CD8-positive, alpha-beta memory T cell (primary cell): ENCODE results near the gene GALNT8. TPM values are rescaled to one million over a fixed set of nuclear protein-coding genes. Genes with fewer than 3 reads are reported as not detected.

ENCODE experiments used
- CTCF ChIA-PET: fragments of 350-600 bp; sonication (Branson Sonifier 250); formaldehyde crosslinking; loops from one replicate; lab custom pipeline; 2021; ENCODE audit warnings: antibody characterized with exemption; lab: Charles Lee
- POLR2A ChIA-PET: fragments of 350-600 bp; sonication (Branson Sonifier 250); formaldehyde crosslinking; loops from one replicate; lab custom pipeline; 2021; ENCODE audit warnings: antibody characterized with exemption; lab: Charles Lee
- DNase-seq, 5 donors: peaks; one replicate each; pipeline versions ENCODE4 v3.0.0 to v3.0.0-alpha.2; 2020 to 2022; ENCODE audit warnings: mixed read lengths in 1 of 5
- H3K27ac ChIP-seq: one replicate; pipeline ENCODE4 v1.7.0; 2013; ENCODE audit warnings: low read depth, mild to moderate bottlenecking, low read length, moderate library complexity
- H3K27me3 ChIP-seq: 2 replicates; pipeline ENCODE4 v1.7.0; 2013; ENCODE audit warnings: low read length, mild to moderate bottlenecking; ENCODE audit not compliant: insufficient read depth, poor library complexity, severe bottlenecking
- H3K36me3 ChIP-seq: 2 replicates; pipeline ENCODE4 v1.7.0; 2013; ENCODE audit warnings: mild to moderate bottlenecking, low read length, moderate library complexity; ENCODE audit not compliant: insufficient read depth
- H3K4me1 ChIP-seq: 2 replicates; pipeline ENCODE4 v1.7.0; 2013; ENCODE audit warnings: mild to moderate bottlenecking, low read length, moderate library complexity; ENCODE audit not compliant: insufficient read depth
- H3K4me3 ChIP-seq: 2 replicates; pipeline ENCODE4 v1.7.0; 2013; ENCODE audit warnings: mild to moderate bottlenecking, low read length
- H3K9me3 ChIP-seq: 2 replicates; pipeline ENCODE4 v1.7.0; 2013; ENCODE audit warnings: mild to moderate bottlenecking, low read length
- H3K27ac Mint-ChIP-seq, 8 donors: one replicate each; pipeline ENCODE4 v1.8.0; 2020 to 2021; ENCODE audit warnings: mixed read lengths in 8 of 8, mild to moderate bottlenecking in 6 of 8, inconsistent platforms in 3 of 8, moderate library complexity in 3 of 8
- H3K27me3 Mint-ChIP-seq, 2 donors: one replicate each; pipeline ENCODE4 v1.8.0; 2020 to 2021; ENCODE audit warnings: mixed read lengths in 2 of 2, mild to moderate bottlenecking in 1 of 2, moderate library complexity in 1 of 2
- H3K36me3 Mint-ChIP-seq, 3 donors: one replicate each; pipeline ENCODE4 v1.8.0; 2020 to 2021; ENCODE audit warnings: mixed read lengths in 3 of 3, inconsistent platforms in 1 of 3, mild to moderate bottlenecking in 1 of 3
- H3K4me1 Mint-ChIP-seq, 3 donors: one replicate each; pipeline ENCODE4 v1.8.0; 2020 to 2021; ENCODE audit warnings: mixed read lengths in 3 of 3, inconsistent platforms in 1 of 3, mild to moderate bottlenecking in 1 of 3
- H3K4me3 Mint-ChIP-seq, 7 donors: one replicate each; pipeline ENCODE4 v1.8.0; 2020 to 2021; ENCODE audit warnings: mixed read lengths in 7 of 7, mild to moderate bottlenecking in 6 of 7, moderate library complexity in 4 of 7, inconsistent platforms in 2 of 7
- H3K9me3 Mint-ChIP-seq, 5 donors: one replicate each; pipeline ENCODE4 v1.8.0; 2020 to 2022; ENCODE audit warnings: mixed read lengths in 5 of 5, mild to moderate bottlenecking in 3 of 5, moderate library complexity in 2 of 5, inconsistent platforms in 1 of 5
- polyA plus RNA-seq: library from polyadenylated mRNA; unstranded; fragments of 300-500 nt; fragmentation: Illumina TruSeq; gene quantifications from one replicate; pipeline ENCODE4 v1.2.3, GENCODE V29; 2021
- total RNA-seq, 2 experiments: library from RNA; stranded (reverse); gene quantifications; one replicate each; pipeline ENCODE4 v1.2.3, GENCODE V29; 2021

Gene GALNT8
- total and polyA plus RNA-seq, 3 experiments from 2014 or later: 0.20 to 3.2 (median 0.22) TPM

DNA sequence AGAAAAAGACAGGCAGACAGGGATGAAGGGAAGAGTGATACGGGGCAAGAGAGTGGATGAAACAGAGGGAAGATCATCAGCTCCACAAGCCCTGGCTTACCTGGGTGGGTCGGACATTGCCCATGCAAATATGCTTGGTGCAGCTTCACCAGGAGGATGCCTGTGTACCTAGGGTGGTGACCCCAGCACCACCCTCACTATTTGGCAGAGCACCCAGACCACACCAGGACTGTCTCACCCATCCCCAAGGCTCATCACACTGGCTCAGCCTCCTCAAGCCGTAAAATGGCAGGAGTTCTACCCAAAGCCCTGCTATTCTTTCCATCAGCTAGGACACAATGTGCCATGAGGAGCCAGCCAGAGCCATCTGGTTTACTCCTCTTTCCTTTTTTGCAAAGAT, 3.0 kb downstream of the GALNT8 start:
- no peaks in the 10 kb centered on the region for H3K36me3 Mint-ChIP-seq
- H3K4me3 Mint-ChIP-seq: no peak overlapping the region
- DNase-seq: no peak
- H3K4me1 Mint-ChIP-seq: no peaks in the 10 kb centered on the region
- POLR2A ChIA-PET: no interaction called here
- no peaks in the 10 kb centered on the region for H3K9me3 Mint-ChIP-seq
- no peaks in the 10 kb centered on the region for H3K9me3 ChIP-seq
- H3K27ac Mint-ChIP-seq: no peak overlapping the region
- H3K4me3 ChIP-seq: no peak overlapping the region
- H3K27me3 Mint-ChIP-seq: peaks cover 26 to 33% of the 10 kb centered on the region in 2 donors
- H3K4me1 ChIP-seq: no peaks in the 10 kb centered on the region
- CTCF ChIA-PET: interaction anchor here (1.1 kb wide), 1 partner anchor 119 kb away, joined by 3 read pairs; no protein-coding TSS in a partner anchor
- no peaks in the 10 kb centered on the region for H3K36me3 ChIP-seq
- H3K27ac ChIP-seq: no peak overlapping the region
- no peaks in the 10 kb centered on the region for H3K27me3 ChIP-seq

DNA sequence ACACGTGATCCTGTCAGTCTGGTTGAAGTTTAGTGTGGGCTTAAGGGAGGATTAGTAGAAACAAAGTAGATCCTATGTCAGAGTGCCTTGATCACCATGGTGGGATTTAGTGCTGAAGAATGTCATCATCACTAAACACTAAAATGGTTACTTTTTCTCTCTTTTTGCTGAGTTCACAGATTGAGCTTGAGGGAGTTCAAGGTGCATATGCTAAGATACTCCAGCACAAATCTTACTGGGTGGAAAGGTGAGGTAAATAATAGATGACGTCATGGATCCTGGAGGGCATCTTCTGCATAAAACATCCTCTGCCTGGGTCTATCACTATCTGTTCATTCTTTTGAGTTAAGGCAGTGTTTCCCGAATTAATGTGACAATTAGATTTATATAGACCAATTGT, 4.9 kb downstream of the GALNT8 start:
- no peaks in the 10 kb centered on the region for H3K27me3 ChIP-seq
- H3K27ac Mint-ChIP-seq: no peak overlapping the region
- H3K4me1 Mint-ChIP-seq: no peaks in the 10 kb centered on the region
- ChIA-PET CTCF (no interaction called here), POLR2A (no interaction called here)
- no peaks in the 10 kb centered on the region for H3K36me3 ChIP-seq
- H3K36me3 Mint-ChIP-seq: no peaks in the 10 kb centered on the region
- no peaks in the 10 kb centered on the region for H3K9me3 ChIP-seq
- no peak overlapping the region for H3K4me3 Mint-ChIP-seq
- H3K4me3 ChIP-seq: no peak overlapping the region
- H3K27me3 Mint-ChIP-seq: peaks cover 17 to 18% of the 10 kb centered on the region in 2 donors
- H3K27ac ChIP-seq: no peak overlapping the region
- H3K4me1 ChIP-seq: no peaks in the 10 kb centered on the region
- no peak for DNase-seq
- H3K9me3 Mint-ChIP-seq: no peaks in the 10 kb centered on the region

DNA sequence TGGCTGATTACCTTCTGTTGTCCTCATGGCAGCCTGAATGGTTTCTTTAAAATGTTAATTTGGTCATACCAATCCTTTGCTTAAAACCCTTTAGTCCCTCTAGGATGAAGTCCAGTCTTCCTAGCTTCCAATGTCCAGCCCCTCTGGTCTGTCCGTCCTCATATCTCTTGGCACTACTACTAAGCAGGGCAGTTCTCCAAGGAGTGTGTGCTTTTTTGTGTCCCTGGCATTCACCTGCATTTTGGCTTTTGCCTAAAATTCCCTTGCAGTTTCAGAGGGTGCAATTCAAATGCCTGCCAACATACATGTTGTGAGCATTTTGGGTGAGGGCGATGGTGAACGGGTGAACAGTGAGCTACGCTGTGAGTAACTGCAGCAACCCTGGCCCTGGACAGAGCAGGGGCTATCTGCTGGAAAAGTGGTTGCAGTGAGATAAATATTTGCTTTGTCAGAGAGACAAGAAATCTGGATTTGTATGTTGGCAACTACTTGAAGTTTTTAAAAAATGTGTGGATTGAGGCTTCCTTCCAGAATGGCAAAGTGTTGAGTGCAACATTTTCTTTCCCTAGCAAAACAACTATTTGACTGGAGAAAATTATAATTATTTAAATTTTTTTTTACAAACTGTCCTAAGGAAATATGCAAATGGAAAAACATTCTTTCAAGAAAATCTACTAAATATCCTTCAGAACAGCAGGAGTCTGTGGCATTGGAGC, 14.6 kb downstream of the GALNT8 start:
- no peak overlapping the region for H3K27ac Mint-ChIP-seq
- H3K27ac ChIP-seq: no peak overlapping the region
- no peak overlapping the region for H3K4me3 Mint-ChIP-seq
- DNase-seq: no peak
- H3K4me1 Mint-ChIP-seq: no peaks in the 10 kb centered on the region
- POLR2A ChIA-PET: no interaction called here
- no peaks in the 10 kb centered on the region for H3K9me3 Mint-ChIP-seq
- no peak overlapping the region for H3K4me3 ChIP-seq
- peaks cover 10 to 38% of the 10 kb centered on the region in 2 donors for H3K27me3 Mint-ChIP-seq
- H3K36me3 ChIP-seq: no peaks in the 10 kb centered on the region
- H3K36me3 Mint-ChIP-seq: peaks cover 0 to 4% (median 0%) of the 10 kb centered on the region in 3 donors
- H3K4me1 ChIP-seq: no peaks in the 10 kb centered on the region
- no peaks in the 10 kb centered on the region for H3K27me3 ChIP-seq
- CTCF ChIA-PET: no interaction called here
- no peaks in the 10 kb centered on the region for H3K9me3 ChIP-seq

DNA sequence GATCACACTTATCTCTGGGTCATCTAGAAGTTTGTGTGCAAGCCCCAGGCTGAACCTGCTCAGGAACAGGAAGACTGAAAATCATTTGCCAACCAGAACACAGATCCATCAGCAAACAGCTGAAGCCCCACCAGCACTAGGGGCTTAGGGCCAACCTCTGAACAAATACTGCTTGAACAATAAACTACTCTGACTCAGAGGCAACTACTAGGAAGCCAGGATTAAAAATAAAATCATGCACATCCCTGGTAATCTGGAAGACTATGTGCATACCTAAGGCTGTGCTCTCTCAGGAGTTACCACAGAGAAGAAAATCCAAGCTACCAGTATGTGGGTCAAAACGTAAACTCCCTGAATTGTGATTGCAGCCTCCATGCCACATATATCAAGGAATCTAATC, 15.9 kb downstream of the GALNT8 start:
- Histone ChIP-seq H3K36me3 (no peaks in the 10 kb centered on the region), H3K27me3 (no peaks in the 10 kb centered on the region), H3K4me1 (no peaks in the 10 kb centered on the region), H3K4me3 (no peak overlapping the region), H3K27ac (no peak overlapping the region), H3K9me3 (no peaks in the 10 kb centered on the region)
- peaks cover 0 to 4% (median 0%) of the 10 kb centered on the region in 3 donors for H3K36me3 Mint-ChIP-seq
- H3K9me3 Mint-ChIP-seq: no peaks in the 10 kb centered on the region
- H3K27ac Mint-ChIP-seq: no peak overlapping the region
- no peaks in the 10 kb centered on the region for H3K4me1 Mint-ChIP-seq
- DNase-seq: no peak
- ChIA-PET POLR2A (no interaction called here), CTCF (no interaction called here)
- H3K4me3 Mint-ChIP-seq: no peak overlapping the region
- H3K27me3 Mint-ChIP-seq: peaks cover 9 to 38% of the 10 kb centered on the region in 2 donors

DNA sequence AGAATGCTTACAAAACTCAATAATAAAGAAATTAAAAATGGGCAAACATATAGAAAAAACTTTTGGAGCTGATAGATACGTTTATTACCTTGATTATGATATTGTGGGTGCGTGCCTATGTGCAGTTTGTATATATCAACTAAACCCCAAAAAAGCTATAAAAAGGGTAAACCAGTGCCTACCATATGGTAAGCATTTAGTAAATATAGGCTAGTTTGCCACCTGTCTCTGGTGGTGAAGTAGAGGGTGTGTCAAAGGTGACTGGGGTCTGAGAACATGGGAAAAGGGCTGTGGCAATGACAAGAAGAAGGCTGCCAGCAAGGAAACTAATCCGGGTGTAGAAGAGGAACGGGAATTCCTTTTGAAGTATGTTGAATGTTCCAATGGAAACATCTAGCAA, 18.3 kb downstream of the GALNT8 start:
- Mint-ChIP-seq H3K4me3 (no peak overlapping the region), H3K9me3 (no peaks in the 10 kb centered on the region), H3K27ac (peak overlapping the region in 1 of 8 donors; percentile 7), H3K4me1 (no peaks in the 10 kb centered on the region), H3K36me3 (peaks cover 0 to 4% (median 0%) of the 10 kb centered on the region in 3 donors), H3K27me3 (peaks cover 10 to 53% of the 10 kb centered on the region in 2 donors)
- no peaks in the 10 kb centered on the region for H3K36me3 ChIP-seq
- H3K4me3 ChIP-seq: no peak overlapping the region
- no peaks in the 10 kb centered on the region for H3K27me3 ChIP-seq
- no peak for DNase-seq
- no peaks in the 10 kb centered on the region for H3K4me1 ChIP-seq
- H3K27ac ChIP-seq: no peak overlapping the region
- CTCF ChIA-PET: interaction anchor here (0.6 kb wide), 1 partner anchor 20 kb away, joined by 3 read pairs; no protein-coding TSS in a partner anchor
- H3K9me3 ChIP-seq: no peaks in the 10 kb centered on the region
- POLR2A ChIA-PET: no interaction called here

DNA sequence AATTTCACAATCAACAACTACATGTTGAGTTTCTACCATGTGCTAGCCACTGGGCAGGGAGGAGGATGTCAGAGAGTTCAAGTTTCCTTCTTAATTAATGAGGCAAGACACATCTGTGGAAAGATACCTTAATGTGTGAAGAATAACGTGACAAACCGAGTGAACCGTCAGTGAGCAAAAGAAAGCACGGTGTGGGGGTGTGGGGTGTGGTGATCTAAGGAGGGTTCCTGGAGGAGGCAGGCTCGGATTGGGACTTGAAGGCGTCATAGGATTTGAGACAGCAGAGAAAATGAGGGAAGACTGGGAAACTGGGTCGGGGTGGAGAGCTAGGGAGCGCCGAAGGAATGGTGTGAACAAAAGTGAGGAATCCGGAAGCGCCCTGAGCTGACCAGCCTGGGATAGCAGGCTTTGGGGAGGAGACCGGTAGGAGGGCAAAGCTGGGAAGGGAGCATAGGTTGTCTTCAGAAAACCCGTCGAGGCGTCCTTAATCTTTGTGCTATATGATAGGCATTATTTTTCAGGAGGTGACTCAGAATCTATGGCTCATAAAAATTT, 22.3 kb downstream of the GALNT8 start:
- Histone ChIP-seq H3K9me3 (no peaks in the 10 kb centered on the region), H3K4me1 (no peaks in the 10 kb centered on the region), H3K27ac (no peak overlapping the region), H3K4me3 (no peak overlapping the region), H3K27me3 (no peaks in the 10 kb centered on the region), H3K36me3 (no peaks in the 10 kb centered on the region)
- Mint-ChIP-seq H3K27ac (no peak overlapping the region), H3K36me3 (peaks cover 0 to 4% (median 0%) of the 10 kb centered on the region in 3 donors), H3K4me3 (no peak overlapping the region), H3K9me3 (no peaks in the 10 kb centered on the region), H3K27me3 (peaks cover 9 to 27% of the 10 kb centered on the region in 2 donors), H3K4me1 (no peaks in the 10 kb centered on the region)
- ChIA-PET CTCF (no interaction called here), POLR2A (no interaction called here)
- DNase-seq: no peak

DNA sequence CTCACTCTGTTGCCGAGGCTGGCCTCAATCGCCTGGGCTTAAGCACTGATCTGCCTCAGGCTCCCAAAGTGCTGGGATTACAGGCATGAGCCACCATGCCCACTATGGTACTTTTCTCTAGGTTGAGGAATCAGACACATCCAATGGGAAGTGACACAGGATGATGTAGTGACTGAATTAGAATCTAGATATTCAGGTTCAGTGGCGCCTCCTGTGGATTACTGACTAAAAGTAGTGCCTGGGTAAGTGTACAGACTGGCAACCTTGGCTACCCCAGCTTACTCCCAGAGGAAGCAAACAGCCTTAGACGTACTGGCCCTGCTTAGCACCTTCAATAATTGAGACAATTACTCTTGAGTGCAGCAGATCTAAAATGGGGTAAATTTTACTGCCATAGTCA, 22.8 kb downstream of the GALNT8 start:
- Histone ChIP-seq H3K27ac (no peak overlapping the region), H3K4me1 (no peaks in the 10 kb centered on the region), H3K27me3 (no peaks in the 10 kb centered on the region), H3K36me3 (no peaks in the 10 kb centered on the region), H3K4me3 (no peak overlapping the region), H3K9me3 (no peaks in the 10 kb centered on the region)
- ChIA-PET CTCF (no interaction called here), POLR2A (no interaction called here)
- no peak overlapping the region for H3K4me3 Mint-ChIP-seq
- peaks cover 9 to 26% of the 10 kb centered on the region in 2 donors for H3K27me3 Mint-ChIP-seq
- peaks cover 0 to 4% (median 0%) of the 10 kb centered on the region in 3 donors for H3K36me3 Mint-ChIP-seq
- H3K4me1 Mint-ChIP-seq: no peaks in the 10 kb centered on the region
- no peak for DNase-seq
- H3K9me3 Mint-ChIP-seq: no peaks in the 10 kb centered on the region
- no peak overlapping the region for H3K27ac Mint-ChIP-seq

DNA sequence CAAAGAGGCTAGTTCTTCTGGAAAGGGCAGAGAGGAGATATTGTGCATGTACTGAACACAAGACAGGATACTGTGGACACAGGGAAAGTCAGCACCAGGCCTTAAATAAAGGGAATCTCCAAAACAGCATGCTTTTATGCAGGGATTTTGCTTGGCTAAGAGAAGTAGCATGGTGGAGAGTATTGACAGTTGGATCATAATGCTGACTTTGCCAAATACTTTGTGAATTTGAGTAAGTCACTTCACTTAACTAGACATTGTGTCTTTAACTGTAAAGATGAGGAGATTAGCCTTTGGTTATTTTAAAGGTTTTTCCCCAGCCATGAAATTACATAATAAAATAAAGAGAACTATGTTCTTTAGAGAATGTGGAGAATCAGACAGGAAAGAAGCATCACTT, 24.5 kb downstream of the GALNT8 start:
- H3K4me1 Mint-ChIP-seq: no peaks in the 10 kb centered on the region
- no peak overlapping the region for H3K27ac ChIP-seq
- no peak overlapping the region for H3K4me3 Mint-ChIP-seq
- ChIA-PET CTCF (no interaction called here), POLR2A (no interaction called here)
- H3K27ac Mint-ChIP-seq: no peak overlapping the region
- no peak for DNase-seq
- peaks cover 0 to 4% (median 0%) of the 10 kb centered on the region in 3 donors for H3K36me3 Mint-ChIP-seq
- H3K9me3 ChIP-seq: no peaks in the 10 kb centered on the region
- H3K36me3 ChIP-seq: no peaks in the 10 kb centered on the region
- H3K4me3 ChIP-seq: no peak overlapping the region
- peaks cover 0 to 5% (median 0%) of the 10 kb centered on the region in 5 donors for H3K9me3 Mint-ChIP-seq
- H3K27me3 Mint-ChIP-seq: peaks cover 6 to 19% of the 10 kb centered on the region in 2 donors
- H3K4me1 ChIP-seq: no peaks in the 10 kb centered on the region
- H3K27me3 ChIP-seq: no peaks in the 10 kb centered on the region
